Activated naive CD4-positive, alpha-beta T cell treated with anti-CD3 and anti-CD28 coated beads for 36 hours (primary cell): ENCODE measurements around the gene FGF9. TPM values are rescaled to one million over a fixed set of nuclear protein-coding genes. Genes with fewer than 3 reads are reported as not detected.

ENCODE experiments used
- CTCF ChIA-PET: fragments of 350-600 bp; sonication (Branson Sonifier 250); formaldehyde crosslinking; loops from one replicate; lab custom pipeline; 2021; ENCODE audit warnings: antibody characterized with exemption; lab: Charles Lee
- DNase-seq: peaks from one replicate; pipeline ENCODE4 v3.0.0-alpha.2; 2020
- H3K27ac Mint-ChIP-seq: one replicate; pipeline ENCODE4 v1.8.0; 2021; ENCODE audit warnings: mild to moderate bottlenecking, mixed read lengths
- H3K27me3 Mint-ChIP-seq: one replicate; pipeline ENCODE4 v1.8.0; 2021; ENCODE audit warnings: low read depth, mixed read lengths
- H3K36me3 Mint-ChIP-seq: one replicate; pipeline ENCODE4 v1.8.0; 2021; ENCODE audit warnings: low read depth, mixed read lengths
- H3K4me1 Mint-ChIP-seq: one replicate; pipeline ENCODE4 v1.8.0; 2021; ENCODE audit warnings: low read depth, mixed read lengths
- H3K4me3 Mint-ChIP-seq: one replicate; pipeline ENCODE4 v1.8.0; 2021; ENCODE audit warnings: mild to moderate bottlenecking, moderate library complexity, mixed read lengths
- H3K9me3 Mint-ChIP-seq: one replicate; pipeline ENCODE4 v1.8.0; 2021; ENCODE audit warnings: mixed read lengths
- intact Hi-C: fragments of 100-400 bp; cut with micrococcal nuclease; formaldehyde crosslinking; loops from one replicate; pipeline ENCODE4 v1.15.1; 2023
- total RNA-seq, 2 experiments: library from RNA; stranded (reverse); gene quantifications; one replicate each; pipeline ENCODE4 v1.2.3, GENCODE V29; 2021

Gene FGF9
- total RNA-seq, 2 experiments from 2014 or later: not detected

DNA sequence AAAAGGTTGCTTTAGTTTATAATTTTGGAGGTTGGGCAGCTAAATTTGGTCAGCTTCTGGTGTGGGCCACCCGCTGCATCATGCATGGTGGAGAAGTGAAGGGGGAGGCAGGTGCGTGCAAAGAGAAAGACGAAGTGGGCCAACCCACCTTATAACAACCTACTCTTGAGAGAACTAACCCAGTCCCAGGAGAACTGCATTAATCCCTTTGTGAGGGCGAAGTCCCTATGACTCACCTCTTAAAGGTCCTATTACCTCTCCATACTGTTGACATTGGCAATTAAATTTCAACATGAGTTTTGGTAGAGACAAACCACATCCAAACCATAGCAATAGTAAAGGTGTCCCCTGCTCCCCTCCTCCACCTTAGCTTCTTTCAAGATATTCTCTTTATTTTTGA is 7.7 kb upstream of the FGF9 start:
- CTCF ChIA-PET: interaction anchor here (1.1 to 1.9 kb wide), 2 partner anchors 9 to 22 kb away, joined by 4 read pairs; no protein-coding TSS in a partner anchor
- Mint-ChIP-seq H3K27me3 (peaks cover 18% of the 10 kb centered on the region), H3K9me3 (peaks cover 3% of the 10 kb centered on the region), H3K36me3 (no peaks in the 10 kb centered on the region), H3K4me3 (no peak overlapping the region), H3K27ac (no peak overlapping the region), H3K4me1 (no peaks in the 10 kb centered on the region)
- intact Hi-C loops: no loop called here
- DNase-seq: no peak

DNA sequence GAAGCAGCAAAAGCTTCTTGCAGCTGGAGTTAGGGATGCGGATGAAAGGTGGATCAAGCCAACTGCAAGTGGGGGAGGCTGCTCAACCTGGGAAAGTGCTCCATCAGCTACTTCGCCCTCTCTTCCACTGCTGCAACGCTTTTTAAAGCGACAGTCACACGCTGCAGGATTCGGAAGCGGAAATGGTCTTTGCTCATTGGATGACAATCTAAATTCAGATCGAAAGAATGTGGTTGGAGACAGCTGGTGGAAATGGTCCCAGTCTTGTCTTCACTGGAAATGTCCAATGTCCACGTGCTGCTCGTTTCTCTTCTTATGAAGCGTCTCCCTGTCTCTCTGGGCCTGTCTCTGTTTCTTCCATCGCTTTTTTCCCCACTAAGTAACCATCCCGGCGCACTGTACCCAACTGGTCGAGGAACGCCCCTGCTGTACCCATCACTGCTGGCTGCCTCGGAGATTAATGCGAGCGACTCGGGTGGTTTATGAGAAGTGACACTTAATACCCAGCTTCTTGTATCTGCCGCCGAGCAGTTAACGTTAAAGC is 2.1 kb upstream of the FGF9 start:
- no peaks in the 10 kb centered on the region for H3K36me3 Mint-ChIP-seq
- no peak overlapping the region for H3K27ac Mint-ChIP-seq
- peaks cover 28% of the 10 kb centered on the region for H3K27me3 Mint-ChIP-seq
- no peaks in the 10 kb centered on the region for H3K9me3 Mint-ChIP-seq
- peak overlapping the region; percentile 79 for H3K4me3 Mint-ChIP-seq
- CTCF ChIA-PET: interaction anchor here (1.6 kb wide), 1 partner anchor 30 kb away, joined by 5 read pairs; no protein-coding TSS in a partner anchor
- peaks cover 31% of the 10 kb centered on the region for H3K4me1 Mint-ChIP-seq
- peak; percentile 58 for DNase-seq
- intact Hi-C loops: no loop called here

DNA sequence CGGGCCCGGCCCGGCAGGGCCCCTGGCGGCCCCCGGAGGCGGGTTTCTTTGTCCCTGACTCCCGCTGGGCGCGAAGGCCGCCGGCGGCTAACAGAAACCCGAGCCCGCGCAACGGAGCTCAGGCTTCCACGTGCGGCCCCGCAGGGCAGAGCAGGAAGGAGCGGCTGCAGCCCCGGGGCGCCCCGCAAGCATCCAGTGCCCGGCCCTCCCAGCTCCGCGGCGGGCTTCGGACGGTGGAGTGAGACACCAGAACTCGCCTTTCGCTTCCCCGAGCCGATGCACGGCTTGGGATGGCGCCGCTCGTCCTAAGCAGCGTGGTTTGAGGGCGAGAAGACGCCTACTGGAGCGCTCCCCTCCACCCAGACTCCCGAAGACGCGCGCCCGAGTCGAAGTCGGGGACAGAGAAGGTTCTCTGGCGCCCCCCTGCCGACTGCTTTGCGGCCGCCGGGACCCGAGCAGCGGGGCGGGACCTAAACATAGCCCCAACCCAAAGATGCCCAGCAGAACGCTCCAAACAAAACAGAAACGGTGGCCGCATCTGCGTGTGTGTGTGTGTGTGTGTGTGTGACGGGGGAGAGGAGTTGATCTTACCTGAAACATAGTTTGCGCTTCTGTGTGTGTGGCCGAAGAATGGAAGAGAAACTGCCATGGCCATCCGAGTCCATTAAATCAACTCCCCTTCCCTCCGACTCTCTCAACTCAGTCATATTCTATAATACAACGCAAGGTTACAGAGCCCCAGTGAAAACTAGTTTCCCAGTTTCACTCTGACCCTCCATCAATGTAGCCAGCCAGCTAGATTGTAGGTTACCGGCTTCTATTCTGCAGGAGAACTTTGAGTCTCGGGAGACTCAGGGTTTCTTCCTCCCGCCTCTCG is 629 bp upstream of the FGF9 start:
- H3K4me1 Mint-ChIP-seq: peaks cover 31% of the 10 kb centered on the region
- CTCF ChIA-PET: interaction anchor here (0.7 to 0.8 kb wide), 5 partner anchors 17 to 1901 kb away, joined by 3 to 4 read pairs (median 3); no protein-coding TSS in a partner anchor
- peak overlapping the region; percentile 80 for H3K4me3 Mint-ChIP-seq
- intact Hi-C loops: loop anchor here (1.0 to 5.0 kb wide), 8 partner anchors 17 to 1707 kb away; partner anchors contain the start of genes MICU2, MRPL57, SKA3 and ZDHHC20
- no peaks in the 10 kb centered on the region for H3K9me3 Mint-ChIP-seq
- peaks cover 28% of the 10 kb centered on the region for H3K27me3 Mint-ChIP-seq
- no peak overlapping the region for H3K27ac Mint-ChIP-seq
- peak; percentile 61 for DNase-seq
- H3K36me3 Mint-ChIP-seq: no peaks in the 10 kb centered on the region

DNA sequence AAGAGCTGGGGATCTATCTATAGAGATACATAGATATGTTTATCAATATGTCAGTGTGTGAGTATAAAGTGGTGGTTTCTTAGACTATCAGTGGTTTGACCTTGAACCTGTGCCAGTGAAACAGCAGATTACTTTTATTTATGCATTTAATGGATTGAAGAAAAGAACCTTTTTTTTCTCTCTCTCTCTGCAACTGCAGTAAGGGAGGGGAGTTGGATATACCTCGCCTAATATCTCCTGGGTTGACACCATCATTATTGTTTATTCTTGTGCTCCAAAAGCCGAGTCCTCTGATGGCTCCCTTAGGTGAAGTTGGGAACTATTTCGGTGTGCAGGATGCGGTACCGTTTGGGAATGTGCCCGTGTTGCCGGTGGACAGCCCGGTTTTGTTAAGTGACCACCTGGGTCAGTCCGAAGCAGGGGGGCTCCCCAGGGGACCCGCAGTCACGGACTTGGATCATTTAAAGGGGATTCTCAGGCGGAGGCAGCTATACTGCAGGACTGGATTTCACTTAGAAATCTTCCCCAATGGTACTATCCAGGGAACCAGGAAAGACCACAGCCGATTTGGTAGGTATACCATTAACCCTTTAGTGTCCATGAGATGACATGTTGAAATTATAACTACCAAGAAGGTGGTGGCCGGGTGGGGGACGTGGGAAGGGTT is 880 bp downstream of the FGF9 start:
- Mint-ChIP-seq H3K36me3 (no peaks in the 10 kb centered on the region), H3K27ac (no peak overlapping the region), H3K27me3 (peaks cover 37% of the 10 kb centered on the region), H3K4me3 (peak overlapping the region; percentile 80), H3K9me3 (no peaks in the 10 kb centered on the region), H3K4me1 (peaks cover 34% of the 10 kb centered on the region)
- intact Hi-C loops: loop anchor here (2.0 to 5.0 kb wide), 6 partner anchors 15 to 1706 kb away; partner anchors contain the start of genes MRPL57, SKA3 and ZDHHC20
- DNase-seq: no peak
- CTCF ChIA-PET: interaction anchor here (0.7 to 1.0 kb wide), 2 partner anchors 75 to 374 kb away, joined by 3 read pairs; no protein-coding TSS in a partner anchor

DNA sequence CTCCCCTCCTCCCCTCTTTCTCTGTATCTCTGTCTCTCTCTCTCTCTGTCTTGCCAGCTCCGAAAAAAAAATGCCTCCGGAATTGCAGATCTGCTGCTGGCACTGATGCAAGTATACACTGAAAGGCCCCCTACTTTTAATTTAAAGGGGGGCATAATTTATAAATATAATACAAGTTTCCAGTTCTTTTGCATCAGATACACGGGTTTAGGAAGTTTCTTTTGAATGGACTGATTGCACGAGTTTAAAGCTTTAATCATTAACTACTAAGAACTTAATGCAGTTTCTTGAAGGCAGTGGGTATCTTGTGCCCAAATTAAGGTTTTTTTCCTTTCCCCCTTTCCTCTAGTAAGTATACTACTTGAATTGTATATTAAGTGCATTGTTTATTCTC is 1.4 kb downstream of the FGF9 start:
- CTCF ChIA-PET: interaction anchor here (0.7 to 1.0 kb wide), 2 partner anchors 75 to 375 kb away, joined by 3 read pairs; no protein-coding TSS in a partner anchor
- peak overlapping the region; percentile 80 for H3K4me3 Mint-ChIP-seq
- H3K27ac Mint-ChIP-seq: no peak overlapping the region
- no peaks in the 10 kb centered on the region for H3K36me3 Mint-ChIP-seq
- peaks cover 34% of the 10 kb centered on the region for H3K4me1 Mint-ChIP-seq
- DNase-seq: no peak
- H3K27me3 Mint-ChIP-seq: peaks cover 39% of the 10 kb centered on the region
- intact Hi-C loops: loop anchor here (5.0 kb wide), 3 partner anchors 270 to 1705 kb away; no protein-coding TSS in a partner anchor
- H3K9me3 Mint-ChIP-seq: no peaks in the 10 kb centered on the region

DNA sequence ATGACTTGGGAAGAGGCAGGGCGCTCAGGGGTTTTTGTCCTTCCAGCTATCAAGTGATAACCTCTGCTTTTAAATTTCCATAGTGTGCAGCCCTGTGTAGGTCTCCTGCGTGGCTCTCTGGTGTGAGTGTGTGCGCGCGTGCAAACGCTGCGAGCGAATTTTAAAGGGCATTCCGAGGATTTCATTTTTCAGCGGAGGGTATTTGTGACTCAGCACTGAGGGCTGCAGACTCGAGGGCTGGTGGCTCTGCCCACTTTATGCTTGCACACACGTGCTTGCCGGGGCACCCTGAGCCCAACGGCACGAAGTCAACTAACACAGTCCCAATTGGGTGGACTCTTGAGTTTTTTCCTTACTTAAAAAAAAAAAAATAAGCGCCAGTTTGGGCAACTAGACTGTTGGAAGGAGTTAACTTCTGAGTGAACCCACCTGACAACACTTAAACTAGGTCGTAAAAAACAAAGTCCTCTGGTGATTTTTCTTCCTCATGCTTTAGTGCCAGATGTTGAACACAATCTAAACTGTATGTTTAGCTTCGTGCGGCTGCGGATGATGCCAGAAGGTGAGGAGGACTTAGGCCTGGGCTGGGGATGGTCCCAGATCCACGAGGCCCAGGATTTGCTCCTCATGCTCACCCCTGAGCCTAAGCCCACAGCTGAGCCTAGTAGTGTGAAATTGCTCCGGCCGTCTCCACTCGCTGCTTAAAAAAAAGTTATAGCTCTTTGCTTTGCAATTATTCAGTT is 2.1 kb downstream of the FGF9 start:
- intact Hi-C loops: loop anchor here (5.0 kb wide), 3 partner anchors 271 to 1704 kb away; no protein-coding TSS in a partner anchor
- Mint-ChIP-seq H3K4me3 (peak overlapping the region; percentile 37), H3K4me1 (peaks cover 34% of the 10 kb centered on the region), H3K27me3 (peaks cover 38% of the 10 kb centered on the region), H3K9me3 (no peaks in the 10 kb centered on the region), H3K27ac (no peak overlapping the region), H3K36me3 (no peaks in the 10 kb centered on the region)
- CTCF ChIA-PET: interaction anchor here (0.5 to 0.7 kb wide), 2 partner anchors 22 to 454 kb away, joined by 3 read pairs; no protein-coding TSS in a partner anchor
- DNase-seq: no peak

DNA sequence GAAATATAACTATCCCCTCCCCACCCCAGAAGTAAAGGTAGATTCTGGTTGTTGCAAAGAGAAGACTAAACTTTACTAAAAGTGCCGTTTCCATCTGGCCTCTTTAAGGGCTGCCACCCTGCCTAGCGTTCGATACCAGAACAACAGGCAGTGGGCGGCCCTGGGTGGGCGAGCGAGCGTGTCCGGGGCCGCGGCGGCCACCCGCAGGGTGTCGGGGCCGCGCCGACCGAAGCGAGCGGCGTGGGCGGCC is 2.6 kb downstream of the FGF9 start:
- Mint-ChIP-seq H3K4me3 (peak overlapping the region; percentile 37), H3K36me3 (no peaks in the 10 kb centered on the region), H3K4me1 (peaks cover 34% of the 10 kb centered on the region), H3K27me3 (peaks cover 33% of the 10 kb centered on the region), H3K27ac (no peak overlapping the region), H3K9me3 (no peaks in the 10 kb centered on the region)
- DNase-seq: no peak
- CTCF ChIA-PET: interaction anchor here (0.5 to 0.7 kb wide), 2 partner anchors 22 to 455 kb away, joined by 3 read pairs; no protein-coding TSS in a partner anchor
- intact Hi-C loops: loop anchor here (5.0 kb wide), 3 partner anchors 271 to 1704 kb away; no protein-coding TSS in a partner anchor

DNA sequence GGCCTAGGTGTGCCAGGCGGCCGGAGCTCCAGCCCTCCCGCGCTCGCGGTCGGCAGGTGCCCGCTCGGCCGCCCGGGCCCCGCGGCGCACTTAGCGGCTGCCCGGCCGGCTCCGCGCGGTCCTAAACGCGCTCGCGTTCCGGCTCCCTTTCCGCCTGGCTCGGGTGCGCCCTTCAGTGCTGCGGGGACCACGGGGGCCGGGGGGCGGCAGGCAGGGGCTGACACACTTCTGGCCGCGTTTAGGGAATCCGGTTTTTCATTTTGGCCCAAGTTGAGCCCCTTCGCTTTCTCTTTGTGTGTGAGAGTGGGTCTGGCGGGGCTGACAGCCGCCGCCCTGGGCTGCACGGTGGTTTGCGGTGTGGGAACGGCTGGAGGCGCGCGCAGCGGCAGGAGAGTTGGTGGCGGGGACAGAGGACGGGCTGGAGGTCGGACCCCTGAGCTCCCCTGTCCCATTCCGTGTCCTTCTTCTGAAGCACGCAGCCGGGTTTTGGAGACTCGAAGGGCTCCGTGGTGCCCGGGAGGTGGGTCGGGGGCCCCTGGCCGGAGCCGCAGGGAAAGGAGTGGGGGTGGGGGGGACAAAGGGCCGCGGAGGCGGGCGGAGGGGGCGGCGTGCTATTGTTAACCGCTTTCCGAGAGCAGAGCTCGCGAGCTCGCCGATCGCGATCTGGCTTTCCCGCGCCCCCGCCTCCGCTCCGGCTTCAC is 3.1 kb downstream of the FGF9 start:
- Mint-ChIP-seq H3K27me3 (peaks cover 28% of the 10 kb centered on the region), H3K27ac (no peak overlapping the region), H3K4me1 (peaks cover 30% of the 10 kb centered on the region), H3K36me3 (no peaks in the 10 kb centered on the region), H3K4me3 (peak overlapping the region; percentile 75), H3K9me3 (no peaks in the 10 kb centered on the region)
- CTCF ChIA-PET: interaction anchor here (0.5 to 0.6 kb wide), 2 partner anchors 103 to 455 kb away, joined by 3 read pairs; no protein-coding TSS in a partner anchor
- intact Hi-C loops: loop anchor here (2.0 to 5.0 kb wide), 4 partner anchors 272 to 1703 kb away; no protein-coding TSS in a partner anchor
- DNase-seq: peak; percentile 44

DNA sequence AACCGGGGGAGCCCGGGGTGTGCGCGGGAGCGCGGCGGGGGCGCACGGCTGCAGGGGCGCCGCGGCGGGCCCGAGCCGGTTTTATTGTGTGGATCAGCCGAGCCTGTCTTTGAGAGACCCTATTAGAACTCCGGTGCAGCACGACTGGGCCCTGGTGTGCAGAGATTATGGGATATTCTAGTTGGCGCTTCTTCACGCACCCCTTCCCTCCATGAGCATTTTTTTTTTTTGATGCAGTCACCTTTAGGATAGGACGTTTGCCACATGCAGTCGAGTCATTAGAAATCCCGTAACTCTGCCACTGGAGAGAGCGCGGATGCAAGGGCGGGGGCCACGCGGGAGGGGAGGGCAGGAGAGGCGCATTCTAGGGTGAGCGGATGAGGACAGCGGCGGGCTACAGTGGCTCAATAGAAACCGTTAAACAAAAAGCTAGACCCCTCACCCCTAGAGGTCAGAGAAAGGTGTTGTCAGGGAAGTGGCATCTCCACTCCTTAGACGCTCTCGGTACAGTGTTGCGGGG is 3.7 kb downstream of the FGF9 start:
- no peaks in the 10 kb centered on the region for H3K36me3 Mint-ChIP-seq
- peaks cover 25% of the 10 kb centered on the region for H3K4me1 Mint-ChIP-seq
- H3K4me3 Mint-ChIP-seq: peak overlapping the region; percentile 76
- CTCF ChIA-PET: interaction anchor here (0.5 kb wide), 1 partner anchor 18 kb away, joined by 3 read pairs; no protein-coding TSS in a partner anchor
- H3K27me3 Mint-ChIP-seq: peaks cover 27% of the 10 kb centered on the region
- no peaks in the 10 kb centered on the region for H3K9me3 Mint-ChIP-seq
- DNase-seq: peak; percentile 53
- intact Hi-C loops: loop anchor here (2.0 to 5.0 kb wide), 4 partner anchors 272 to 1703 kb away; no protein-coding TSS in a partner anchor
- no peak overlapping the region for H3K27ac Mint-ChIP-seq

DNA sequence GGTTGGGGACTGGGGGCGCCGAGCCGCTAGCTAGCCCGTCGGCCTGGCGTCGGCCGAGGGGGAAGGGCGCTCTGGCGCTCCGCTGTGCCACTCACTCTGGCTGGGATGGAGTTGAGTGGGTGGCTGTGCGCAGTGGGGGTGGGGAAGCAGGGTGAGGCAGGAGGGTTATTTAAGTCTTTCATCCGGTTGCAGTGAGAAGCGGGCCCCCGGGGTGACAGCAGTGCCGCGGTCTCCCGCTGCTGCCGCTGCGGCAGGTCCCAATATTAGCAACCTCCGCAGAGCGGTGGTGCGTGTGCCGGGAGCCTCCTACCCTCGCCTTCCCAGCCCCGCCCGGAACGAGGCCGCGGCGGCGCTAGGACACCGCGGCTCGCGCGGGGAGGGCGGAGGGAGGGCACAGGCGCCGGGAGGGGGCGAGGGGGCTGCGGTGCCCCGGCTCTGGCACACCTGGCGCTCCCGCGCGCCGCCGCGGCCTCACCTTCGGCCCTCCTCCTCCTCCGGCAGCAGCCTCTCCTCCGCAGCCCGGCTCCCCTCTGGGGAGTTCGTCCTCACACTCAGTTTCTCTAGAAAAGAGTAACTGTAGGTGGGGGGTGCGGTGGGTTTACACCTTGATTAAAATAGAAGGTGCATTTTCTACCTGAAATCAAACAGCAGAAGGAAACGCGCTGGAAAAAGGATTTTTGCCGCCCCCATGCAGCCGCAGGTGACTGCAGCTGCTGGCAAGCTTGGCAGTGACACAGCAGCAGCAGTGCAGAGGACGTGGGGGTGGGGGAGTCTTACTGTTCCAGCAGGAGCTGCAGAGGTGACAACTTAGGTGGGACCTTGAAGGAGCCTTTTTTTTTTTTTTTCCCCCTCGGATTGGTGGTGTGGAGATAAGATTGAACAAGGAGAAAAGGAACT is 4.5 kb downstream of the FGF9 start:
- Mint-ChIP-seq H3K27ac (no peak overlapping the region), H3K4me1 (peaks cover 24% of the 10 kb centered on the region), H3K27me3 (peaks cover 27% of the 10 kb centered on the region), H3K4me3 (peak overlapping the region; percentile 76), H3K9me3 (no peaks in the 10 kb centered on the region), H3K36me3 (no peaks in the 10 kb centered on the region)
- DNase-seq: peak; percentile 72
- CTCF ChIA-PET: interaction anchor here (0.5 to 1.6 kb wide), 3 partner anchors 10 to 37 kb away, joined by 3 to 5 read pairs (median 5); no protein-coding TSS in a partner anchor
- intact Hi-C loops: loop anchor here (2.0 kb wide), 1 partner anchor 385 kb away; no protein-coding TSS in a partner anchor
